GM21576 (cell line): ENCODE data around the gene XPO6.
A peak's percentile ranks its signal among the peaks of the same experiment; 100 is the strongest.

ENCODE experiments used
- ATAC-seq: cut with Tn5 transposase; IDR thresholded peaks from one replicate; pipeline ENCODE4 v1.9.1; 2021; ENCODE audit warnings: mild to moderate bottlenecking, moderate library complexity; ENCODE audit not compliant: unreplicated experiment

The XPO6 gene

DNA sequence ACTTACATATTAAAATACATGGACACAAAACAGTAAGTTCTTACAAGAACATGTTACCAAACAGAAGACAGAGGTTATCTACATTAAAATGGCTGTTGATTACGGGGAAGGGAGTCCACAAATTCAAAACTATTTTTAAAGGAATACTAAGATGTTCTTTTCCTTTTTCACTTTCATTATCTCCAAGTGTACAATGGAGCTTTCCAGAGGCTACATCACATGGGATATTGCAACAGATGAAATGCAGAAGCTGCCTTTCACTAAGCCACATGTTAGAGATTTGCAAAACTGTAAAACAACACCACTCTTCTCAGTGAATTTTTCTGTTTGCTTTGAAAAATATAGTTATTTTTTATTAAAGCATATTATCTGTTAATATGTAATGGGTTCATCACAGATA is 53.6 kb downstream of the XPO6 start:
- no peak for ATAC-seq

- ATAC-seq = no peak
Observed at GRCh38 chr16:28156056-28156680, 55.6 kb downstream of the XPO6 start.

GRCh38 chr16:28155293-28155692 is 56.5 kb downstream of the XPO6 start:
- ATAC-seq = no peak

DNA sequence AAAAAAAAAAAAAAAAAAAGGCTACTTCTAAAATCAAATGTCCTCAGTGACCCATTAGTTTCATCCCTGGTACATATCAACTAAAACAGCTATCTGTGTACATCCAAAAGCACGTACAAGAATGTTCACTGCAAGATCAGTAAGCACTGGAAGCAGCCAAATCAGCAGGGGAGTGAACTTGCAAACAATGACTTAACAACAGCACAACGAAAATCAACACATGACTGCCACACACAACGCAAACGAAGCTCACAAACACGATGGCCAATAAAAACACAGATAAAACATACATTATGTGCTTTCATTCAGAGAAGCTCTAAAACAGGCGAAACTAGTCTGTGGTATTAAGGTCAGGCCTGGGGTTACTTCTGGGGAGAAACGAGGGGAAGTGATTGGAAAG is 60.6 kb downstream of the XPO6 start:
- ATAC-seq = no peak

DNA sequence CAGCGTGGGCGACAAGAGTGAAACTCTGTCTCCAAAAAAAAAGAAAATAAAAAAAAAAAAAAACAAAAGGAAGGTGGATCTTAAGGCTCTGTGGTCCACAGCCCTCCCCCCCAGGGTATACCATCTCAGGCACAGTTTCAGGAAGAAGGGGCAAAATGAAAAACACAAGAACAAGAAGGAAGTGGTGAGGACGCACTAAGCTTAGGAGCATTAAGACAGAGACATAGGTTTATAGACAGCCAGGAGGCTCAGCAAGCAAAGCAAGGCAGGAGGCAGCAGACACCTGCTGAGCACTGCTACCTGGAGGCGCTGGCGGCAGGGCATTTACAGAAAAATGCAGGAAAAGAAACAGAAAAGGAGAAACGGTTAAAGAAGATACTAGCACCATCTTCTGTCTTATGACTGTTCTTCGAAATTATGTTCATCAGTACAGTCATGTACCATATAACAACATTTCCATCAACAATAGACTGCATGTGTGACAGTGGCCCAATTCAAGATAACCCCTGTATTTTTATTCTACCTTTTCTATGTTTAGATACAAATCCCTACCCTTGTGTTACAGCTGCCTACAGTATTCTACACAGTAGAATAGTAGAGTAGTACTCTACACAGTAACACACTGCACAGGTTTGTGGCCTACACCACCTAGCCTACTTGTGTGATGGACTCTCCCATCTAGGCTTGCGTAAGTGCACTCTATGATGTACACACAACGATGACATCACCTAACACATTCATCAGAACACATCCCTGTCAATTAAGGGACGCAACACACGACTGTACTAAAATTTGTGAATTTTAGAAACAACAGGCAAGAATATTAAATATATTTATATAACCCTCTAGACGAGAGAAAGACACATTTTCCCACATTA is 62.5 kb downstream of the XPO6 start:
- no peak for ATAC-seq

- no peak for ATAC-seq
Observed at GRCh38 chr16:28146536-28146935, 65.2 kb downstream of the XPO6 start.

DNA sequence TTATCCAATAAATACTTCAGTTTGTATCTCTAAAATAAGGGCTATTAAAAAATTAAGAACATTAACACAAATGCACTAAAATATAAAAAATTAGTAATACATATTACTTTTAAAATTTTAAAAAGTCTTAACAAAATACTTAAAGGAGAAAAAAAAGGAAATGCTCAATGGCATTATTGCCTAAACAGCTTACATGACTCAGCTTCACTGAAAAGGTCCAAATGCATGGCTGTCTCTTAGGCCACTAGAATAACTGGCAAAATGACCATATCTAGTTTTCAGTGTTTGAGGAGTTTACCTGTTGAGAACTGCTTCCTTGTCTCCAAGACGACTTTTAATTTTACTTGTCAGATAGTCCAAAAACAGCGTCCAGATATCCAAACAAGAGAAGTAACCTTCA is 66.0 kb downstream of the XPO6 start:
- ATAC-seq = no peak

GRCh38 chr16:28140788-28141618 is 70.8 kb downstream of the XPO6 start:
- ATAC-seq = peak; percentile 61

GRCh38 chr16:28139530-28139929 is 72.2 kb downstream of the XPO6 start:
- no peak for ATAC-seq

DNA sequence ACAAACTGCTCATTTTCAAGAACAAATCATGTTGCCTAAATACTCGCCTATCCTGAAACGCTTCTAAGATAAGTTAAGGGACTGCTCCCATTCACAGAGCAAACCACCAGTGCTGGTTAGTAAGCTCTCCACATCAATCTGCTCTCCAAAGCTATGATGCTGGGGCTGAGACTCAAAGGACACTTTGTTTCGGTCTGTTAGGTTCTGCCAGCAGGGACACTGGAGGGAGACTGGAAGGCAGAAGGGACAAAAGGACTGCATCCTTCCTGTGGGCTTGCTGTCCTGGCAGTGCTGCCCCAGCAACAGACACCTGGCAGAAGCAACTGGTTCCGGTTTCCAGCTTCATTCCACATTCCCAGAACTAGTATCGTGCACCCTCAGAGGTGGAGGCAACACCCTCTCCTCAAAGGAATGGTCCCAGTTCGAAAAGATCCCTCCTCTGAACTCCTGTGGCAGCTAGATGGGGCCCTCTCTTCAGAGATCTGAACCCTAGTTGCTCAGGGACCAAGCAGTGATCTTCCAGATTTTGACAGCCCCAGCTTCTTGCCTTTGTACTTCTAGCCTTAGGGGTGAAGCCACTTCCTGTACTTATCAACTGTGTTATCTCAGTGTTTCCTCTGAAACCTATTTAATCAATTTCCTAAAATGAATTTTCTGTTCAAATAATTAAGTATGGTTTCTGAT is 74.9 kb downstream of the XPO6 start:
- no peak for ATAC-seq

- no peak for ATAC-seq
Observed at GRCh38 chr16:28133666-28134065, 78.1 kb downstream of the XPO6 start.

- no peak for ATAC-seq
Observed at GRCh38 chr16:28131743-28132393, 79.9 kb downstream of the XPO6 start.

- no peak for ATAC-seq
Observed at GRCh38 chr16:28131181-28131580, 80.6 kb downstream of the XPO6 start.

GRCh38 chr16:28130099-28131088 is 81.4 kb downstream of the XPO6 start:
- no peak for ATAC-seq

GRCh38 chr16:28126684-28127620 is 84.8 kb downstream of the XPO6 start:
- ATAC-seq = no peak

DNA sequence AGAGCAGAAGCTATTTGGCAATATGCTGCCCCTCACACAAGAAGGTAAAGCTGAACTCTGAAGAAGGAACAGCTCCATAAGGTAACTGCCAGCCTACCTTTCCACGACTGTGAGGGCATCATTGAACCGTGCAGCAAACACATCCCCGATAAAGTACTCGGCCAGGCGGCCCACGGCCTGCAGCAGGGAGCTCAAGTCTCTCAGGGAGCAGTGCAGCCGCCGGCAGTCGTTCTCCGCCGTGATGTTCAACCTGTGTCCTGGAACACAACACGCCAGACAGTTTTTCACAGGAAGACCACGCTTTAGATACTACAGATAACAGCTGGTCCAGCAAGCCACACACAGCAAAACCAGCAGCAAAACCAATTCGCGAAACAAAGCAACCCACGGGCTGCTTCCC is 86.2 kb downstream of the XPO6 start:
- ATAC-seq = no peak

DNA sequence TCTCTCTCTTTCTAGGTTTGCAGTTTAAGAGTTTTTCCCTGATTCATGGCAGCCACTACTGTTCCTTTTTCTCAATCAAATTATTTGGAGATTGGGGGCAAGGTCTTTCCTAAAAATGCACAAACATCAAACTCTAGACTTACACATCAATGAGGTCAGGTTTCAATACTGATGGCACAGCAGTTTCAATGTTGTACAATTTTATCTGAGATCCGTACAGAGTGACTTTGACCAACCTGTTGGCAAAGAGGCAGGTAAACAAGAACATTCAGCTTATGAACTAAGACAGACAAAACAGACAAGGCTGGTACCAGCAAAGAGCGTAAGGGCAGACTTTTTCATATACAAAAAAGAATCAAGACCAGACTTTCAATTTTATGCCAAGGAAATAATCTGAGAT is 90.2 kb downstream of the XPO6 start:
- ATAC-seq = no peak

GRCh38 chr16:28120754-28121153 is 91.0 kb downstream of the XPO6 start:
- ATAC-seq = no peak
